Ishikawa (cell line): ENCODE data around the gene TNRC6A.

Experiments used
- CEBPB ChIP-seq: IDR thresholded peaks from 2 replicates; pipeline ENCODE4 v1.6.1; 2012
- CREB1 ChIP-seq: IDR thresholded peaks from 2 replicates; pipeline ENCODE4 v1.6.1; 2012; ENCODE audit warnings: low read depth
- EGR1 ChIP-seq: IDR thresholded peaks from 2 replicates; pipeline ENCODE4 v1.6.1; 2012
- EP300 ChIP-seq: IDR thresholded peaks from 2 replicates; pipeline ENCODE4 v1.6.1; 2012; ENCODE audit warnings: borderline replicate concordance
- FOXM1 ChIP-seq: IDR thresholded peaks from 2 replicates; pipeline ENCODE4 v1.6.1; 2012; ENCODE audit warnings: low read depth, borderline replicate concordance
- MAX ChIP-seq: IDR thresholded peaks from 2 replicates; pipeline ENCODE4 v1.6.1; 2012
- NFIC ChIP-seq: IDR thresholded peaks from 2 replicates; pipeline ENCODE4 v1.6.1; 2012
- RAD21 ChIP-seq: IDR thresholded peaks from 2 replicates; pipeline ENCODE4 v1.6.1; 2012; ENCODE audit warnings: low read depth
- REST ChIP-seq: IDR thresholded peaks from 2 replicates; pipeline ENCODE4 v1.6.1; 2012; ENCODE audit warnings: low read depth, mild to moderate bottlenecking
- TAF1 ChIP-seq: IDR thresholded peaks from 2 replicates; pipeline ENCODE4 v1.6.1; 2012; ENCODE audit warnings: low read depth, mild to moderate bottlenecking
- TCF12 ChIP-seq: IDR thresholded peaks from 2 replicates; pipeline ENCODE4 v1.6.1; 2012; ENCODE audit warnings: low read depth
- TEAD4 ChIP-seq: IDR thresholded peaks from 2 replicates; pipeline ENCODE4 v1.6.1; 2012
- USF1 ChIP-seq: IDR thresholded peaks from 2 replicates; pipeline ENCODE4 v1.6.1; 2012
- YY1 ChIP-seq: IDR thresholded peaks from 2 replicates; pipeline ENCODE4 v1.6.1; 2012; ENCODE audit warnings: low read depth
- ZBTB7A ChIP-seq: IDR thresholded peaks from 2 replicates; pipeline ENCODE4 v1.6.1; 2012; ENCODE audit warnings: low read depth

TNRC6A gene

GRCh38 chr16:24729243-24729950 is at the start of gene TNRC6A:
Gene TNRC6A, plus strand, starts transcription at chr16:24729651. Its CDS starts 191 bp downstream, at chr16:24729842.
- peak; percentile 81 for TF ChIP-seq TAF1
- no peak for TF ChIP-seq CREB1
- TF ChIP-seq NFIC: 0 out of 2 replicates have a peak, but pooled peaks have one; percentile 28
- peak; percentile 56; the same call in 1 of the 2 replicates for TF ChIP-seq MAX
- no peak for TF ChIP-seq RAD21
- 0 out of 2 replicates have a peak, but pooled peaks have one; percentile 21 for TF ChIP-seq REST
- peak; percentile 67; the same call in 1 of the 2 replicates for TF ChIP-seq EP300
- peak; percentile 11; the same call in 1 of the 2 replicates for TF ChIP-seq TEAD4
- no peak; the same call in 1 of the 2 replicates for TF ChIP-seq FOXM1
- peak; percentile 62 for TF ChIP-seq TCF12
- TF ChIP-seq CEBPB: no peak
- TF ChIP-seq EGR1: peak; percentile 38; the same call in 1 of the 2 replicates
- TF ChIP-seq USF1: no peak
- peak; percentile 51; the same call in 1 of the 2 replicates for TF ChIP-seq ZBTB7A
- peak; percentile 93 for TF ChIP-seq YY1

GRCh38 chr16:24681793-24682192 is 47.7 kb upstream of the TNRC6A start:
- TF ChIP-seq TEAD4: no peak
- no peak for TF ChIP-seq REST
- no peak for TF ChIP-seq USF1
- TF ChIP-seq YY1: no peak
- TF ChIP-seq FOXM1: no peak

- TF ChIP-seq TAF1 (no peak), EGR1 (no peak), USF1 (no peak), NFIC (no peak)
These were observed 46.2 kb upstream of the TNRC6A start for GRCh38 chr16:24683250-24683649.

- TF ChIP-seq ZBTB7A (no peak), RAD21 (no peak), CREB1 (no peak), FOXM1 (no peak), NFIC (no peak), USF1 (no peak), MAX (no peak), TAF1 (no peak), CEBPB (no peak), EGR1 (no peak), REST (no peak), EP300 (no peak), TEAD4 (no peak), YY1 (no peak), TCF12 (no peak)
These were observed 45.5 kb upstream of the TNRC6A start for GRCh38 chr16:24683847-24684493.
